Nephron (organoid): ENCODE data around the gene ZNF205.
A peak's percentile ranks its signal among the peaks of the same experiment; 100 is the strongest.
"Not testable (repeated sequence)": the region's sequence is repeated elsewhere in the genome, so short reads cannot be mapped to it uniquely, and the experiment has no call there.

ENCODE experiments used
- H3K27ac Mint-ChIP-seq, 3 experiments: 2 replicates each; pipeline ENCODE4 v1.8.0; 2020; ENCODE audit warnings: mixed read lengths in 3 of 3, mild to moderate bottlenecking in 2 of 3, moderate library complexity in 1 of 3
- H3K27me3 Mint-ChIP-seq: 2 replicates; pipeline ENCODE4 v1.8.0; 2021; ENCODE audit warnings: low read depth, mild to moderate bottlenecking, moderate library complexity, mixed read lengths
- H3K36me3 Mint-ChIP-seq: 2 replicates; pipeline ENCODE4 v1.8.0; 2020; ENCODE audit warnings: low read depth, mixed read lengths
- H3K4me1 Mint-ChIP-seq: 2 replicates; pipeline ENCODE4 v1.8.0; 2020; ENCODE audit warnings: mixed read lengths
- H3K4me3 Mint-ChIP-seq, 3 experiments: 2 replicates each; pipeline ENCODE4 v1.8.0; 2020; ENCODE audit warnings: mild to moderate bottlenecking in 3 of 3, mixed read lengths in 3 of 3, moderate library complexity in 2 of 3
- H3K9me3 Mint-ChIP-seq: 2 replicates; pipeline ENCODE4 v1.8.0; 2020; ENCODE audit warnings: mixed read lengths
- CTCF ChIP-seq, 3 experiments: fragments of 200-600 bp; sonication (generic); IDR thresholded peaks; one replicate each; pipeline ENCODE4 v1.5.0; 2021; ENCODE audit warnings: antibody characterized with exemption in 3 of 3; ENCODE audit not compliant: unreplicated experiment in 3 of 3

ZNF205 gene

DNA sequence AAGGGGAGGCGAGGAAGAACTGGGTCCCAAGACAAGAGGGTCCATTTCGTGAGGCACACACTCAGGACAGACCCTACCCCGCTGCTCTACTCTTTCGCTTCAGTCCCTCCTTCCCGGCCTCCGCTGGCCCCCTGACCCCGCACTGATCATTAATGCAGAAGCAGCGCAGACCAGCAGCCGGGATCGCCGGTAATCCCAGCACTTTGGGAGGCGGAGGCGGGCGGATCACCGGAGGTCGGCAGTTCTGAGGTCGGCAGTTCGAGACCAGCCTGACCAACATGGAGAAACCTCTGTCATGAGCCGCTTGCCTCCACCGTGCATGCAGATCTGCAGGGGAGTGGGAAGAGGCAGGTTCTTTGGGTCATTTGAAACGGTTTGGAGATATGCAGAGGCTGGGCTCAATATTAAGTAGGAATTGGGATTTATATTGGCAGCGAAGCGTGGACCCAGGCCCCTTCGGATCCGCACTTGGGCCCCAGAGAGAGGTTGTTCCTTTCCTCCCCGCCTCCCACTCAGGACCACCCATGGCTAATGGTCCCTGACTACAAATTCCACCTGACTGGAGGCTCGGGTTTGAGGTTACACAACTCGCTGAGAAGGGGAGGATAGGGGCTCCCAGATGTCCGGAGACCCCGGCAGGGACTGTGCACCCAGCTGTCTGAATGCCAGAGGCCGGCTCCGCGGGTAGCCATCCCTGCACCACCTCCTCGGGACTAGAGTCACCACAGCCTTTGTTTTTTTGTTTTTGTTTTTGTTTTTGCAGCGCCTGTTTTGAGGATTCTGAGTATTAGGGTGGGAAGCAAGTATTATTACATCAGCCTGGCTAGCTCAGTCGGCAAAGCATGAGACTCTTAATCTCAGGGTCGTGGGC is 52.0 kb downstream of the ZNF205 start:
- Mint-ChIP-seq H3K36me3 (no peaks in the 10 kb centered on the region), H3K4me3 (peak overlapping the region in 1 of 3 experiments; percentile 11), H3K9me3 (no peaks in the 10 kb centered on the region), H3K27me3 (peaks cover 65% of the 10 kb centered on the region), H3K27ac (no peak overlapping the region), H3K4me1 (no peaks in the 10 kb centered on the region)
- no peak for TF ChIP-seq CTCF (IDR thresholded peaks at IDR 0.05; ENCODE audit: unreplicated experiment in 3 of 3)

GRCh38 chr16:3165111-3165822 is 52.9 kb downstream of the ZNF205 start:
- Mint-ChIP-seq H3K4me3 (peak overlapping the region; percentile 7 to 63 (median 52)), H3K27ac (no peak overlapping the region), H3K36me3 (no peaks in the 10 kb centered on the region), H3K9me3 (no peaks in the 10 kb centered on the region), H3K27me3 (peaks cover 71% of the 10 kb centered on the region), H3K4me1 (no peaks in the 10 kb centered on the region)
- no peak for TF ChIP-seq CTCF (IDR thresholded peaks at IDR 0.05; ENCODE audit: unreplicated experiment in 3 of 3)

DNA sequence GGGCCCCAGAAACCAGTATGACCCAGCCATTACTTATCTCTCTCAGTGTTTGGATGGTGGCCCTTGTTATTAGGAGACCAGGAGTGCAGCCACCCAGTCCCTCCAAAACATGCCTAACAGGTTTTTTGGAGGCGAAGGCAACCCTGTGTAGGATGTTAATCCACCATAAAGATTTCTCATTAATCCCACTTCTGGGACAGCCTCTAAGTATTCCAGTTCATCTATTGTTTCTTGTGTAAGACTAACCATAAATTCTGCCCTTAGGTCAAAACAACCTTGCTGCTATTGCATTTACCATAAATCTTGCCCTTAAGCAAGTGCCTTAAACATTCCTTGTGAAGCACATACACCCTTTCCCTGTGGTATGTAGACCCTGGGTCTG is 54.1 kb downstream of the ZNF205 start:
- Mint-ChIP-seq H3K4me1 (no peaks in the 10 kb centered on the region), H3K9me3 (no peaks in the 10 kb centered on the region), H3K27me3 (peaks cover 76% of the 10 kb centered on the region), H3K27ac (no peak overlapping the region), H3K36me3 (no peaks in the 10 kb centered on the region), H3K4me3 (no peak overlapping the region)
- TF ChIP-seq CTCF (IDR thresholded peaks at IDR 0.05; ENCODE audit: unreplicated experiment in 3 of 3): no peak

- H3K4me3 Mint-ChIP-seq, H3K36me3 Mint-ChIP-seq, H3K9me3 Mint-ChIP-seq, H3K4me1 Mint-ChIP-seq, H3K27ac Mint-ChIP-seq: not testable (repeated sequence)
- H3K27me3 Mint-ChIP-seq: peaks cover 84% of the 10 kb centered on the region
Observed at GRCh38 chr16:3168729-3169128, 56.3 kb downstream of the ZNF205 start.
